ENCODE results near the gene CADM2.
"Not testable (repeated sequence)": the region's sequence is repeated elsewhere in the genome, so short reads cannot be mapped to it uniquely, and the experiment has no call there.

CADM2 gene

DNA sequence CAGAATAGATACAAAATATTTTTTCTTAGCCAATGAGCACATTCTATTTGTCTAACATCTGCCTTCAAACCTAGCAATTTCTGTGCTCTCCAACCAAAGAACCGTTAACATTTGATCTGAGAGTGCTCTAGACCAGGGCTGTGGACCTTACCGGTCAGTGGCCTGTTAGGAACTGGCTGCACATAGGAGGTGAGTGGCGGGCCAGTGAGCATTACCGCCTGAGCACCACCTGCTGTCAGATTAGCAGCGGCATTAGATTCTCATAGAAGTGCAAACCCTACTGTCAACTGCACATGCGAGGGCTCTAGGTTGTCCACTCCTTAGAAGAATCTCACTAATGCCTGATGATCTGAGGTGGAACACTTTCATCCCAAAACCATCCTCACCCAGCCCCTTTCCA, 131.7 kb downstream of the CADM2 start:
- DNase-seq (ENCODE audit: low spot score in 2 of 2) = no peak
- H3K4me1 Mint-ChIP-seq = no peaks in the 10 kb centered on the region
- H3K36me3 Mint-ChIP-seq = no peaks in the 10 kb centered on the region
- H3K9me3 Mint-ChIP-seq = peaks cover 13% of the 10 kb centered on the region
- H3K4me3 Mint-ChIP-seq = no peak overlapping the region
- ATAC-seq = no peak
- H3K27ac Mint-ChIP-seq = no peak overlapping the region

DNA sequence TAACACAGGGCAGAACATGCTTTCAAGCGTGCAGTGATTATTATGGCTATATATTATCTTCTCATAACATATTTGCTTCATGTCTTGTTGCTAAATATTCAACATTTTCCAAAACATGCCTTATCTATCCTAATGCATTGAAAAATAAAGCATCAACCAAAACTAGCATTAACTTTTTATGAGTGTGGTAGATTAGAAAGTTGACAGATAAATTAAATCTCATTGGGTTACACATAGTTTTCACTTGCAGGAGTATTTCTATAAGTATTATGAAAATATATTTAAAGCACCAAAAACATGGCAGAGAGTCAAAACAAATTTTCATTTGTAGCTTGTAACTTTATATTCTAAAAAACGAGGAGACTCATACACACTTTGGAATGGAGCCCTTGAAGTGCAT, 141.5 kb downstream of the CADM2 start:
- no peaks in the 10 kb centered on the region for H3K4me1 Mint-ChIP-seq
- peaks cover 12% of the 10 kb centered on the region for H3K9me3 Mint-ChIP-seq
- no peak for DNase-seq (ENCODE audit: low spot score in 2 of 2)
- no peak overlapping the region for H3K27ac Mint-ChIP-seq
- no peak overlapping the region for H3K4me3 Mint-ChIP-seq
- no peak for ATAC-seq
- H3K36me3 Mint-ChIP-seq = no peaks in the 10 kb centered on the region

DNA sequence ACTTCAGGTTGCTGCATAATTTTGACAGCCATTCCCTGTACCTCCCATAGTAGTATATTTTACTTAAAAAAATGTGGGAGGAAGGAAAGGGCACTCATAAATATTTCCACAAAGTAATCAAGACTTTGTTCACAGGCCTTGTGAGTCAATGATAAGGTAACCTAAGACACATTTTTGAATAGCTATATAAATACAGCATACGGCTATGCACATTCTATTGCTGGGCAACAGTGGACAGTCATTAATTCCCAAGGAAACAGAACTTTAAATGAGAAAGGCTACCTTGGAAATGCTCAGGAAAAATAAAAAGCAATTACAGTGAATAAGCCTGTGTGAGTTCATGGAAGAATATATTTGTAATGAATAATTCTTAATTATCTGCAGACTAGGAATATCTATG, 144.0 kb downstream of the CADM2 start:
- Mint-ChIP-seq H3K36me3 (no peaks in the 10 kb centered on the region), H3K4me1 (no peaks in the 10 kb centered on the region), H3K27ac (no peak overlapping the region), H3K4me3 (no peak overlapping the region), H3K9me3 (peaks cover 21% of the 10 kb centered on the region)
- no peak for DNase-seq (ENCODE audit: low spot score in 2 of 2)
- no peak for ATAC-seq

- Mint-ChIP-seq H3K9me3 (peaks cover 25% of the 10 kb centered on the region), H3K4me3 (no peak overlapping the region), H3K36me3 (no peaks in the 10 kb centered on the region), H3K4me1 (no peaks in the 10 kb centered on the region), H3K27ac (no peak overlapping the region)
- DNase-seq (ENCODE audit: low spot score in 2 of 2) (no peak), ATAC-seq (no peak)
These were observed 151.6 kb downstream of the CADM2 start for GRCh38 chr3:85110393-85110792.

GRCh38 chr3:85120879-85121278, 162.1 kb downstream of the CADM2 start:
- Mint-ChIP-seq H3K4me1 (no peaks in the 10 kb centered on the region), H3K4me3 (no peak overlapping the region), H3K36me3 (no peaks in the 10 kb centered on the region), H3K9me3 (peaks cover 12% of the 10 kb centered on the region), H3K27ac (no peak overlapping the region)
- DNase-seq (ENCODE audit: low spot score in 2 of 2) = no peak
- ATAC-seq = no peak

- not testable (repeated sequence) for H3K36me3 Mint-ChIP-seq; ATAC-seq; H3K27ac Mint-ChIP-seq; H3K4me3 Mint-ChIP-seq; H3K9me3 Mint-ChIP-seq; DNase-seq (ENCODE audit: low spot score in 2 of 2); H3K4me1 Mint-ChIP-seq
These were observed 174.1 kb downstream of the CADM2 start for GRCh38 chr3:85132864-85133263.

GRCh38 chr3:85133691-85134420, 175.1 kb downstream of the CADM2 start:
- H3K9me3 Mint-ChIP-seq = not testable (repeated sequence)

DNA sequence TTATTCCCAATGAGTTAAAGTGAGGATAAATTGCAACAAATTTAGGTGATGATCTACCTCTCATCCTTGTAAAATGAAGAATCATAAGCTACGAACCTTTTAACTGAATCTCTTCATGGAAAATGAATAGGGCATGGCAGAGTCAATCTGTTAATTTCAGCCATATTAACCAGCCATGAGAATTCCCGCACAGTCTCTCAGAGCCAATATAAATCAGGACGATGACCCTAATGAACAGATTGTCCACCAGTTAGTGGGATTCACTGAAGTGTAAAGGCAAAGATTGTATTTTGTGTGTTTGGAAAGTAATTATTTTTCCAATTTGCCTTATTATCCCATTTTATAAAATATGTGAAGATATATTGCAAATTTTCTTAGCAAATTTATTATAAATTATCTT, 183.8 kb downstream of the CADM2 start:
- DNase-seq (ENCODE audit: low spot score in 2 of 2) (no peak), ATAC-seq (no peak)
- Mint-ChIP-seq H3K4me1 (no peaks in the 10 kb centered on the region), H3K36me3 (no peaks in the 10 kb centered on the region), H3K4me3 (no peak overlapping the region), H3K27ac (no peak overlapping the region), H3K9me3 (peaks cover 16% of the 10 kb centered on the region)

More at GRCh38 chr3:85133691-85134420, 175.1 kb downstream of the CADM2 start:
- not testable (repeated sequence) for H3K4me3 Mint-ChIP-seq; H3K36me3 Mint-ChIP-seq; H3K4me1 Mint-ChIP-seq; H3K27ac Mint-ChIP-seq; DNase-seq (ENCODE audit: low spot score in 2 of 2); ATAC-seq

- Mint-ChIP-seq H3K9me3 (peaks cover 18% of the 10 kb centered on the region), H3K4me3 (no peak overlapping the region), H3K27ac (no peak overlapping the region), H3K4me1 (no peaks in the 10 kb centered on the region), H3K36me3 (no peaks in the 10 kb centered on the region)
- DNase-seq (ENCODE audit: low spot score in 2 of 2) = no peak
- ATAC-seq = no peak
These were observed 189.2 kb downstream of the CADM2 start for GRCh38 chr3:85148036-85148435.

- ATAC-seq = no peak
- Mint-ChIP-seq H3K4me1 (no peaks in the 10 kb centered on the region), H3K36me3 (no peaks in the 10 kb centered on the region), H3K27ac (no peak overlapping the region), H3K9me3 (peaks cover 15% of the 10 kb centered on the region), H3K4me3 (no peak overlapping the region)
- DNase-seq (ENCODE audit: low spot score in 2 of 2) = no peak
These were observed 192.8 kb downstream of the CADM2 start for GRCh38 chr3:85151555-85151954.

DNA sequence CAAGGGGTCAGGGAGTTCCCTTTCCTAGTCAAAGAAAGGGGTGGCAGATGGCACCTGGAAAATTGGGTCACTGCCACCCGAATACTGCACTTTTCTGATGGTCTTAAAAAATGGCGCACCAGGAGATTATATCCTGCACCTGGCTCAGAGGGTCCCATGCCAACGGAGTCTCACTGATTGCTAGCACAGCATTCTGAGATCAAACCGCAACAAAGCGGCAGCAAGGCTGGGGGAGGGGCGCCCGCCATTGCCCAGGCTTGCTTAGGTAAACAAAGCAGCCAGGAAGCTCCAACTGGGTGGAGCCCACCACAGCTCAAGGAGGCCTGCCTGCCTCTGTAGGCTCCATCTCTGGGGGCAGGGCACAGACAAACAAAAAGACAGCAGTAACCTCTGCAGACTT, 194.5 kb downstream of the CADM2 start:
- DNase-seq (ENCODE audit: low spot score in 2 of 2); ATAC-seq; H3K4me3 Mint-ChIP-seq; H3K4me1 Mint-ChIP-seq; H3K36me3 Mint-ChIP-seq; H3K27ac Mint-ChIP-seq: not testable (repeated sequence)
- H3K9me3 Mint-ChIP-seq = peaks cover 12% of the 10 kb centered on the region

- H3K4me3 Mint-ChIP-seq = no peak overlapping the region
- ATAC-seq (no peak), DNase-seq (ENCODE audit: low spot score in 2 of 2) (no peak)
- peaks cover 12% of the 10 kb centered on the region for H3K9me3 Mint-ChIP-seq
- H3K36me3 Mint-ChIP-seq = no peaks in the 10 kb centered on the region
- H3K4me1 Mint-ChIP-seq = no peaks in the 10 kb centered on the region
- no peak overlapping the region for H3K27ac Mint-ChIP-seq
These were observed 200.6 kb downstream of the CADM2 start for GRCh38 chr3:85159376-85159775.

- H3K36me3 Mint-ChIP-seq = no peaks in the 10 kb centered on the region
- no peaks in the 10 kb centered on the region for H3K4me1 Mint-ChIP-seq
- DNase-seq (ENCODE audit: low spot score in 2 of 2) = no peak
- H3K27ac Mint-ChIP-seq = no peak overlapping the region
- H3K4me3 Mint-ChIP-seq = no peak overlapping the region
- no peak for ATAC-seq
- H3K9me3 Mint-ChIP-seq = peaks cover 9% of the 10 kb centered on the region
These were observed 202.8 kb downstream of the CADM2 start for GRCh38 chr3:85161544-85161943.

DNA sequence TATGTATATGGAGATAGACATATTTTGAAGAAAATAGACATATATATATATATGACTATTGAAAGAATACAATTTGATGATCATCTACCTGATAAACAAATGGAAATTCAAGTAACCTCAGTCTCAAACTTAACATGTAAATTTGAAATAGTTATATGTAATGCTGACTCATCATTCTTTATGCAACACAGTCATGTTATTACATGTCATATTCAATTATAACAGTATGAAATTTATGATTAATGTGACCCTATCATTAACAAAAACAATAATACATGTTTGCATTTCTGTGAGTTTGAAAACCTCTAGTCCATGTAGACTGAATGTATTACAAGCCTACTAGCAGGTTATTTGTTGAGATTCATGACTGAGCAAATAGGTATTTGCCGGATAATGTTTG, 204.1 kb downstream of the CADM2 start:
- no peaks in the 10 kb centered on the region for H3K36me3 Mint-ChIP-seq
- H3K4me3 Mint-ChIP-seq = no peak overlapping the region
- no peak overlapping the region for H3K27ac Mint-ChIP-seq
- peaks cover 9% of the 10 kb centered on the region for H3K9me3 Mint-ChIP-seq
- no peak for DNase-seq (ENCODE audit: low spot score in 2 of 2)
- H3K4me1 Mint-ChIP-seq = no peaks in the 10 kb centered on the region
- ATAC-seq = no peak

DNA sequence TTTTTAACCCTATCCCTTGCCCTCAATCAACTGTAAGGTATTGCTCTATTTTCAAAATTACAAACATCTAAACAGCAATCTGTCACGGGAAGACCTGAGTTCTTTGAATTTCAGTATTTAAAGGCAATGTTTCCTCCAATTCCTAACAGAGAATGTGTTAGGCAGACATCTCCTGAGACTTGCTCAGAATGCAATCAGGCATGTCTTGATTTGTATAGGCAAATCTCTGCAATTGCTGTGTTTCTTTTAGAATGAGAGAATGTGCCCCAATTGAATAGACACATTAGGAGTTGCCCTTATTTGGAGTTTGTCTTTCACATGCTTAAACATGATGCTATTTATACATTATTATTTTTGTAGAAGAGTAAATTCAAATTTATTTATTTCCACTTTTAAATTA, 205.6 kb downstream of the CADM2 start:
- no peak overlapping the region for H3K27ac Mint-ChIP-seq
- H3K4me1 Mint-ChIP-seq = no peaks in the 10 kb centered on the region
- DNase-seq (ENCODE audit: low spot score in 2 of 2) (no peak), ATAC-seq (no peak)
- peaks cover 5% of the 10 kb centered on the region for H3K9me3 Mint-ChIP-seq
- H3K4me3 Mint-ChIP-seq = no peak overlapping the region
- H3K36me3 Mint-ChIP-seq = no peaks in the 10 kb centered on the region

DNA sequence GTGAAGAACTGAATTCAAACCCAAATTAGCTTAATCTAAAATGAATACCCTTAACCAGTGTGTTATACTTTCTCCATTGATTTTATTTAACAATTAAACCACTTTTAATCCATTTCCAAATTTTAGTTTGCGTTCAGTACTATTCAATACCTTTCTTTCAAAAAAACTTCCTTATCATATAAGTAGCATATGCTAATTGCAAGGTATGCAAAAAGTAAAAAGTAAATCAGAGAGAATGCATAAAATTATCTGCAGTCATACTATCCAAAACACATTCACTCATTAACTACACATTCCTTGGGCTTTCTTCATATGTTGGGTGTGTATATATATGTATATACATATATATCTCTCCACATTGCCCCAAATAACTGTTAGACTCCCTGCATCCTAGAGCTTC, 208.8 kb downstream of the CADM2 start:
- DNase-seq (ENCODE audit: low spot score in 2 of 2) = no peak
- H3K4me3 Mint-ChIP-seq = no peak overlapping the region
- no peaks in the 10 kb centered on the region for H3K36me3 Mint-ChIP-seq
- ATAC-seq = no peak
- no peaks in the 10 kb centered on the region for H3K4me1 Mint-ChIP-seq
- no peak overlapping the region for H3K27ac Mint-ChIP-seq
- H3K9me3 Mint-ChIP-seq = peaks cover 6% of the 10 kb centered on the region

DNA sequence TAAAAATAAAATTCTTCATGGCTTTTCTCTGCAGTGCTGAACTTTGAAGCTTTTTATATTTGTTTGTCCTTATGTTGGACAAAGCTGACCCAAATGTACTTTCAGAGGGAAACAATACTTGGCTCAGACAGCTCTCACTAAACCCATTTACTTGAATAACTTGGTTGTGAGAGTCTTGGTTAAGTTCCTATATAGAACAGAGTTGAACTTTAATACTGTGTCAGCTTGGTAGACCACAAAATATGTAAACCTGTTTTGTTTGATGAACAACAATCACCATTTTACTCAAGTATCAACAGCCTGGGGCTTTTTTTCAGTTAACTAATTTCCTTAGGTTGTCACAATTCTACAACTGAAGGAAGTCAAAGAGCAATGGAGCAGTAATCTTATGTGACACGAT, 211.9 kb downstream of the CADM2 start:
- Mint-ChIP-seq H3K4me3 (no peak overlapping the region), H3K36me3 (no peaks in the 10 kb centered on the region)

More for the DNA sequence above, 211.9 kb downstream of the CADM2 start:
- Mint-ChIP-seq H3K9me3 (peaks cover 4% of the 10 kb centered on the region), H3K27ac (no peak overlapping the region), H3K4me1 (no peaks in the 10 kb centered on the region)
- DNase-seq (ENCODE audit: low spot score in 2 of 2) (no peak), ATAC-seq (no peak)

All from stimulated activated effector memory CD8-positive, alpha-beta T cell treated with anti-CD3 and anti-CD28 coated beads, Interleukin-12 subunit alpha, Interleukin-12 subunit beta, amount 100 ng/mL, for 72 hours (primary cell).